IMR-90 (cell line): Measurements from ENCODE around the gene RANBP9. TPM values are rescaled to one million over a fixed set of nuclear protein-coding genes. Genes with fewer than 3 reads are reported as not detected.

Experiments
- ATAC-seq: fragments of 200-7000 bp; cut with Tn5 transposase; 2 replicates; pipeline ENCODE4 v1.9.1; 2020; ENCODE audit warnings: low read depth, mild to moderate bottlenecking, moderate library complexity
- BruUV-seq: library from RNA; stranded (reverse); fragments of 400-500 nt; replicated peaks from 2 replicates; lab custom pipeline; 2021; lab: Mats Ljungman, UMichigan
- CTCF ChIA-PET: fragments of 300-600 bp; formaldehyde crosslinking; extraction: SDS; loops from one replicate; lab custom pipeline; 2021; ENCODE audit warnings: antibody characterized with exemption; lab: Yijun Ruan, JAX
- POLR2A ChIA-PET: fragments of 300-600 bp; sonication (Branson Sonifier 250); formaldehyde crosslinking; loops from one replicate; lab custom pipeline; 2022; ENCODE audit warnings: antibody characterized with exemption; ENCODE audit not compliant: unreplicated experiment; lab: Charles Lee
- DNase-seq: peaks from one replicate; pipeline ENCODE4 v3.0.0; 2013
- H2AFZ ChIP-seq: replicated peaks from 2 replicates; pipeline ENCODE3; 2013; ENCODE audit warnings: low read length, mild to moderate bottlenecking; ENCODE audit not compliant: poor library complexity
- H2AK5ac ChIP-seq: 2 replicates; pipeline ENCODE4 v1.6.1; 2013; ENCODE audit warnings: low read depth, low read length, inconsistent platforms
- H2AK9ac ChIP-seq: replicated peaks from 2 replicates; pipeline ENCODE3; 2013; ENCODE audit warnings: mild to moderate bottlenecking, low read depth, low read length, moderate library complexity; ENCODE audit not compliant: poor library complexity
- H2BK120ac ChIP-seq: 2 replicates; pipeline ENCODE4 v1.6.1; 2013; ENCODE audit warnings: low read depth, low read length, inconsistent platforms
- H2BK15ac ChIP-seq: 3 replicates; pipeline ENCODE4 v1.6.1; 2013; ENCODE audit warnings: low read depth, low read length, inconsistent platforms
- H2BK20ac ChIP-seq: 2 replicates; pipeline ENCODE4 v1.6.1; 2013; ENCODE audit warnings: low read depth, mild to moderate bottlenecking, inconsistent platforms, low read length, moderate library complexity
- H2BK5ac ChIP-seq: 2 replicates; pipeline ENCODE4 v1.6.1; 2013; ENCODE audit warnings: mild to moderate bottlenecking, low read depth, low read length, inconsistent platforms; ENCODE audit not compliant: poor library complexity, severe bottlenecking
- H3K14ac ChIP-seq: replicated peaks from 2 replicates; pipeline ENCODE4 v1.6.1; 2013; ENCODE audit warnings: low read depth, low read length, inconsistent platforms
- H3K18ac ChIP-seq: 2 replicates; pipeline ENCODE4 v1.6.1; 2013; ENCODE audit warnings: low read depth, low read length, control low read depth
- H3K23ac ChIP-seq: 2 replicates; pipeline ENCODE4 v1.6.1; 2013; ENCODE audit warnings: low read depth, low read length, inconsistent platforms
- H3K27ac ChIP-seq: 2 replicates; pipeline ENCODE4 v1.5.1; 2013; ENCODE audit warnings: mild to moderate bottlenecking, control low read depth, low read length; ENCODE audit not compliant: insufficient read depth
- H3K27me3 ChIP-seq: 2 replicates; pipeline ENCODE4 v1.6.1; 2013; ENCODE audit warnings: low read length; ENCODE audit not compliant: control insufficient read depth, insufficient read depth
- H3K36me3 ChIP-seq: 2 replicates; pipeline ENCODE4 v1.6.1; 2013; ENCODE audit warnings: low read length, mixed read lengths; ENCODE audit not compliant: control insufficient read depth, insufficient read depth
- H3K4ac ChIP-seq: 2 replicates; pipeline ENCODE4 v1.6.1; 2013; ENCODE audit warnings: low read depth, low read length, inconsistent platforms
- H3K4me1 ChIP-seq: 2 replicates; pipeline ENCODE4 v1.6.1; 2013; ENCODE audit warnings: low read length, mixed read lengths; ENCODE audit not compliant: control insufficient read depth, insufficient read depth
- H3K4me2 ChIP-seq: 2 replicates; pipeline ENCODE4 v1.6.1; 2013; ENCODE audit warnings: low read depth, mild to moderate bottlenecking, control low read depth, low read length, moderate library complexity
- H3K4me3 ChIP-seq: 2 replicates; pipeline ENCODE4 v1.5.1; 2013; ENCODE audit warnings: low read depth, mild to moderate bottlenecking, control low read depth, low read length, moderate library complexity; ENCODE audit not compliant: insufficient read depth
- H3K56ac ChIP-seq: 2 replicates; pipeline ENCODE4 v1.6.1; 2013; ENCODE audit warnings: low read length, inconsistent platforms; ENCODE audit not compliant: insufficient read depth; ENCODE audit errors: extremely low read depth
- H3K79me1 ChIP-seq, 2 experiments: 2 replicates each; pipeline ENCODE4 v1.6.1; 2013; ENCODE audit warnings: low read length in 2 of 2, inconsistent platforms in 1 of 2, low read depth in 1 of 2
- H3K9ac ChIP-seq: 2 replicates; pipeline ENCODE4 v1.6.1; 2013; ENCODE audit warnings: low read depth, low read length, control low read depth
- H3K9me1 ChIP-seq: 2 replicates; pipeline ENCODE4 v1.6.1; 2013; ENCODE audit warnings: low read length, inconsistent platforms; ENCODE audit not compliant: insufficient read depth
- H3K9me3 ChIP-seq: 2 replicates; pipeline ENCODE4 v1.6.1; 2013; ENCODE audit warnings: low read length; ENCODE audit not compliant: control insufficient read depth, insufficient read depth
- H4K20me1 ChIP-seq: 2 replicates; pipeline ENCODE4 v1.6.1; 2013; ENCODE audit warnings: low read length, inconsistent platforms; ENCODE audit not compliant: insufficient read depth
- H4K5ac ChIP-seq: 2 replicates; pipeline ENCODE4 v1.6.1; 2013; ENCODE audit warnings: mild to moderate bottlenecking, low read depth, low read length, control low read depth
- H4K8ac ChIP-seq, 2 experiments: 2 replicates each; pipeline ENCODE4 v1.6.1; 2013; ENCODE audit warnings: low read depth in 2 of 2, low read length in 2 of 2, control low read depth in 1 of 2, inconsistent platforms in 1 of 2
- H4K91ac ChIP-seq: 2 replicates; pipeline ENCODE4 v1.6.1; 2013; ENCODE audit warnings: low read depth, low read length, inconsistent platforms; ENCODE audit not compliant: insufficient read depth
- CEBPB ChIP-seq: IDR thresholded peaks from 2 replicates; pipeline ENCODE4 v1.6.1; 2012; ENCODE audit warnings: low read depth, low read length, improper control_type of control experiment
- CHD1 ChIP-seq: IDR thresholded peaks from 2 replicates; pipeline ENCODE4 v1.6.1; 2012; ENCODE audit warnings: low read depth, low read length, improper control_type of control experiment
- CTCF ChIP-seq: conservative IDR thresholded peaks from 2 replicates; pipeline ENCODE4 v1.5.1; 2012; ENCODE audit warnings: mild to moderate bottlenecking, low read depth, low read length, improper control_type of control experiment
- MAZ ChIP-seq: IDR thresholded peaks from 2 replicates; pipeline ENCODE4 v1.6.1; 2012; ENCODE audit warnings: low read depth, mild to moderate bottlenecking, low read length, improper control_type of control experiment, moderate library complexity, borderline replicate concordance
- NFE2L2 ChIP-seq: fragments of 150-350 bp; IDR thresholded peaks from 2 replicates; pipeline ENCODE4 v1.6.1; 2016; ENCODE audit warnings: low read depth, mild to moderate bottlenecking, low read length
- dilution Hi-C: fragments of 300-500 bp; cut with HindIII; formaldehyde crosslinking; loops from one replicate; pipeline ENCODE4 v1.14.3; 2018; ENCODE audit warnings: low sequenced_read_pairs; ENCODE audit not compliant: unreplicated experiment
- in situ Hi-C: fragments of 300-500 bp; cut with MboI; formaldehyde crosslinking; loops from 3 replicates; pipeline ENCODE4 v1.14.3; 2019; ENCODE audit warnings: low sequenced_read_pairs, inconsistent platforms, mixed read lengths
- intact Hi-C: fragments of 100-400 bp; cut with micrococcal nuclease; formaldehyde crosslinking; loops from 2 replicates; pipeline ENCODE4 v1.10.0; 2022
- polyA plus RNA-seq, 3 experiments: library from polyadenylated mRNA; depleted of rRNA; stranded (reverse); fragments of >200 nt; gene quantifications; 2 replicates each; pipeline ENCODE4 v1.2.3, GENCODE V29; 2012; ENCODE audit warnings: low replicate concordance in 1 of 3
- total RNA-seq: library from RNA; depleted of rRNA; stranded (reverse); fragments of >200 nt; gene quantifications from 2 replicates; pipeline ENCODE4 v1.2.3, GENCODE V29; 2012

Gene RANBP9
- total and polyA plus RNA-seq, 2 of the 4 experiments (the other 2 are of a cell fraction) = 17.7 to 27.8 TPM

DNA sequence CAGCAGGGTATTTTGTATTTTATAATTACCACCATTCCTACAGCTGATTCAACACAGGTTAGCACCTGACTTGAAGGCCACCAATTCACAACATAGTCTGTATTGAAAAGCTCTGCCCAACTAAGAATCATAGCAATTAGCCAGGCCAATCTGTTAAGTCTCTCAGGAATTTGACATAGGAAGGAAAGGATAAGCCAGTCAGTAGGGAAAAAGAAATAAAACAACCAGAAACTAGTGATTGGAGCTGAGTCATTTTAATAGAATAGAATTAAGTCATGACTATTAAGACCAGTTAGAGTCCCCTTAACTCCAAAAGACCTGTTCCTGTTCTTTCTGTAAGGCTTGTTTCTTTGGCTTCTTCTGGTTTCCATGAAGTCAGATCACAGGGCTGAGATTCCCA is 8.1 kb downstream of the RANBP9 start:
- dilution Hi-C loops = no loop called here
- H2AFZ ChIP-seq = no peak overlapping the region
- peaks cover 9% of the 10 kb centered on the region for H3K9me1 ChIP-seq
- BruUV-seq = no TSS peak
- in situ Hi-C loops = no loop called here
- no peak overlapping the region for H3K23ac ChIP-seq
- H2AK5ac ChIP-seq = no peak overlapping the region
- H4K20me1 ChIP-seq = peaks cover 47% of the 10 kb centered on the region
- H2BK20ac ChIP-seq = no peak overlapping the region
- CTCF ChIA-PET = no interaction called here
- TF ChIP-seq CEBPB (no peak), NFE2L2 (no peak), MAZ (no peak), CTCF (no peak), CHD1 (no peak)
- no peak overlapping the region for H3K4ac ChIP-seq
- ATAC-seq (no peak), DNase-seq (no peak)
- H3K27me3 ChIP-seq = no peaks in the 10 kb centered on the region
- no peak overlapping the region for H3K4me3 ChIP-seq
- H2AK9ac ChIP-seq = no peak overlapping the region
- no peak overlapping the region for H3K56ac ChIP-seq
- H3K79me1 ChIP-seq = peaks cover 13 to 68% of the 10 kb centered on the region in 2 experiments
- no peak overlapping the region for H2BK120ac ChIP-seq
- H4K91ac ChIP-seq = no peak overlapping the region
- no peak overlapping the region for H2BK5ac ChIP-seq
- H2BK15ac ChIP-seq = no peak overlapping the region
- H3K4me1 ChIP-seq = peaks cover 3% of the 10 kb centered on the region
- no peaks in the 10 kb centered on the region for H3K9me3 ChIP-seq
- H3K9ac ChIP-seq = no peak overlapping the region
- no peak overlapping the region for H4K5ac ChIP-seq
- intact Hi-C loops = no loop called here
- H3K36me3 ChIP-seq = peaks cover 1% of the 10 kb centered on the region; the same call in 1 of the 2 replicates
- no peak overlapping the region for H3K14ac ChIP-seq
- POLR2A ChIA-PET = no interaction called here
- H3K4me2 ChIP-seq = no peak overlapping the region
- no peak overlapping the region for H3K27ac ChIP-seq
- peak overlapping the region in 1 of 2 experiments; percentile 5; a peak in 1 of 4 replicates for H4K8ac ChIP-seq
- no peak overlapping the region for H3K18ac ChIP-seq
